HepG2 (cell line): ENCODE measurements around the gene SLC45A3. TPM values are rescaled to one million over a fixed set of nuclear protein-coding genes. Genes with fewer than 3 reads are reported as not detected.

Source experiments
- CBFB ChIP-seq: sonication (generic); formaldehyde crosslinking; IDR thresholded peaks from 2 replicates; pipeline ENCODE4 v1.4.0; 2020; ENCODE audit warnings: missing genetic modification reagents
- ERF ChIP-seq: IDR thresholded peaks from 2 replicates; pipeline ENCODE4 v1.6.1; 2018; ENCODE audit warnings: missing biosample characterization, missing genetic modification reagents
- GABPB1 ChIP-seq: IDR thresholded peaks from 2 replicates; pipeline ENCODE4 v1.6.1; 2016; ENCODE audit warnings: mild to moderate bottlenecking, missing genetic modification reagents, moderate library complexity, missing compliant biosample characterization
- GATA4 ChIP-seq: sonication (generic); IDR thresholded peaks from 2 replicates; pipeline ENCODE4 v1.6.1; 2016; ENCODE audit warnings: antibody characterized with exemption, low read depth, borderline replicate concordance
- MXD1 ChIP-seq: sonication (generic); formaldehyde crosslinking; IDR thresholded peaks from 2 replicates; pipeline ENCODE4 v1.4.0; 2020; ENCODE audit warnings: mild to moderate bottlenecking, missing genetic modification reagents
- SMC3 ChIP-seq: IDR thresholded peaks from 2 replicates; pipeline ENCODE4 v1.6.1; 2011; ENCODE audit warnings: low read length, improper control_type of control experiment
- SOX6 ChIP-seq, 2 experiments: fragments of 450-650 bp in 1 of 2; sonication (generic) in 1 of 2; formaldehyde crosslinking in 1 of 2; IDR thresholded peaks; 2 replicates each; pipeline versions ENCODE4 v1.4.0 to v1.6.1; 2017 to 2020; ENCODE audit warnings: antibody characterized with exemption in 1 of 2, mild to moderate bottlenecking in 1 of 2, missing genetic modification reagents in 1 of 2
- TEAD3 ChIP-seq: optimal IDR thresholded peaks from 2 replicates; pipeline ENCODE3; 2016; ENCODE audit warnings: borderline replicate concordance
- TFE3 ChIP-seq: IDR thresholded peaks from 2 replicates; pipeline ENCODE4 v1.6.1; 2016
- XBP1 ChIP-seq: sonication (generic); formaldehyde crosslinking; IDR thresholded peaks from 2 replicates; pipeline ENCODE4 v1.5.0; 2020; ENCODE audit warnings: missing genetic modification reagents
- ZBTB39 ChIP-seq: sonication (generic); formaldehyde crosslinking; IDR thresholded peaks from 2 replicates; pipeline ENCODE4 v1.5.0; 2020; ENCODE audit warnings: missing genetic modification reagents
- ZNF3 ChIP-seq: IDR thresholded peaks from 2 replicates; pipeline ENCODE4 v1.7.0; 2017; ENCODE audit warnings: inconsistent platforms
- ZNF496 ChIP-seq: sonication (generic); formaldehyde crosslinking; IDR thresholded peaks from 2 replicates; pipeline ENCODE4 v1.8.1; 2023; ENCODE audit warnings: mild to moderate bottlenecking, moderate library complexity, missing genetic modification reagents; ENCODE audit not compliant: insufficient replicate concordance
- ZNF570 ChIP-seq: sonication (generic); formaldehyde crosslinking; IDR thresholded peaks from 2 replicates; pipeline ENCODE4 v1.4.0; 2020; ENCODE audit warnings: mild to moderate bottlenecking, missing genetic modification reagents, borderline replicate concordance
- ZNF652 ChIP-seq: IDR thresholded peaks from 2 replicates; pipeline ENCODE4 v1.6.1; 2016; ENCODE audit warnings: low read depth, borderline replicate concordance
- ZNF770 ChIP-seq: sonication (generic); formaldehyde crosslinking; IDR thresholded peaks from 2 replicates; pipeline ENCODE4 v1.5.0; 2020; ENCODE audit warnings: mild to moderate bottlenecking, missing genetic modification reagents
- polyA plus RNA-seq, 8 experiments: library from polyadenylated mRNA; depleted of rRNA in 3 of 8; stranded (reverse) in 7 of 8; unstranded in 1 of 8; fragments of >200 nt; fragmentation: Illumina TruSeq in 4 of 8; extraction: Trizol in 4 of 8; gene quantifications; 2 replicates each; pipeline versions ENCODE4 v1.2.1 to v1.2.3, GENCODE V29; 2011 to 2016; ENCODE audit warnings: low read depth in 4 of 8, missing spikeins in 1 of 8, mixed read lengths in 1 of 8; ENCODE audit not compliant: insufficient read depth in 1 of 8
- total RNA-seq, 5 experiments: library from RNA; depleted of rRNA; stranded (reverse); fragments of >200 nt; fragmentation: Illumina TruSeq; extraction: Trizol; gene quantifications; 2 replicates each; pipeline ENCODE4 v1.2.3, GENCODE V29; 2016; ENCODE audit warnings: low read depth in 1 of 5
- TF ChIP-seq, protein P1 (sequence below): sonication (generic); formaldehyde crosslinking; IDR thresholded peaks from 2 replicates; pipeline ENCODE4 v1.5.1; 2020; ENCODE audit warnings: mild to moderate bottlenecking, missing genetic modification reagents, borderline replicate concordance

SLC45A3 gene
- total and polyA plus RNA-seq, 2 of the 13 experiments (the other 11 are each of a cell fraction or from before 2014, with no cell fraction given): 3.4 to 4.1 TPM

GRCh38 chr1:205631010-205631767 lies 49.1 kb downstream of the SLC45A3 start (continued):
- TF ChIP-seq ZBTB39 (CRISPR knock-in tag) (no peak), XBP1 (no peak), CBFB (CRISPR knock-in tag) (0 out of 2 replicates have a peak, but pooled peaks have one; percentile 35), MXD1 (CRISPR knock-in tag) (no peak), ERF (CRISPR knock-in tag) (peak; percentile 32; the same call in 1 of the 2 replicates), SOX6 (IDR thresholded peaks at IDR 0.05) (no peak), SOX6 (CRISPR knock-in tag; IDR thresholded peaks at IDR 0.05) (peak; percentile 36; the same call in 1 of the 2 replicates), GATA4 (0 out of 2 replicates have a peak, but pooled peaks have one; percentile 17), TEAD3 (CRISPR knock-in tag) (peak; percentile 27), TFE3 (CRISPR knock-in tag) (no peak), ZNF496 (CRISPR knock-in tag) (no peak), ZNF570 (CRISPR knock-in tag) (no peak), ZNF3 (CRISPR knock-in tag) (no peak), ZNF652 (CRISPR knock-in tag) (no peak), SMC3 (0 out of 2 replicates have a peak, but pooled peaks have one; percentile 10), ZNF770 (CRISPR knock-in tag) (no peak), GABPB1 (CRISPR knock-in tag) (peak; percentile 71)
- TF ChIP-seq, protein P1, sequence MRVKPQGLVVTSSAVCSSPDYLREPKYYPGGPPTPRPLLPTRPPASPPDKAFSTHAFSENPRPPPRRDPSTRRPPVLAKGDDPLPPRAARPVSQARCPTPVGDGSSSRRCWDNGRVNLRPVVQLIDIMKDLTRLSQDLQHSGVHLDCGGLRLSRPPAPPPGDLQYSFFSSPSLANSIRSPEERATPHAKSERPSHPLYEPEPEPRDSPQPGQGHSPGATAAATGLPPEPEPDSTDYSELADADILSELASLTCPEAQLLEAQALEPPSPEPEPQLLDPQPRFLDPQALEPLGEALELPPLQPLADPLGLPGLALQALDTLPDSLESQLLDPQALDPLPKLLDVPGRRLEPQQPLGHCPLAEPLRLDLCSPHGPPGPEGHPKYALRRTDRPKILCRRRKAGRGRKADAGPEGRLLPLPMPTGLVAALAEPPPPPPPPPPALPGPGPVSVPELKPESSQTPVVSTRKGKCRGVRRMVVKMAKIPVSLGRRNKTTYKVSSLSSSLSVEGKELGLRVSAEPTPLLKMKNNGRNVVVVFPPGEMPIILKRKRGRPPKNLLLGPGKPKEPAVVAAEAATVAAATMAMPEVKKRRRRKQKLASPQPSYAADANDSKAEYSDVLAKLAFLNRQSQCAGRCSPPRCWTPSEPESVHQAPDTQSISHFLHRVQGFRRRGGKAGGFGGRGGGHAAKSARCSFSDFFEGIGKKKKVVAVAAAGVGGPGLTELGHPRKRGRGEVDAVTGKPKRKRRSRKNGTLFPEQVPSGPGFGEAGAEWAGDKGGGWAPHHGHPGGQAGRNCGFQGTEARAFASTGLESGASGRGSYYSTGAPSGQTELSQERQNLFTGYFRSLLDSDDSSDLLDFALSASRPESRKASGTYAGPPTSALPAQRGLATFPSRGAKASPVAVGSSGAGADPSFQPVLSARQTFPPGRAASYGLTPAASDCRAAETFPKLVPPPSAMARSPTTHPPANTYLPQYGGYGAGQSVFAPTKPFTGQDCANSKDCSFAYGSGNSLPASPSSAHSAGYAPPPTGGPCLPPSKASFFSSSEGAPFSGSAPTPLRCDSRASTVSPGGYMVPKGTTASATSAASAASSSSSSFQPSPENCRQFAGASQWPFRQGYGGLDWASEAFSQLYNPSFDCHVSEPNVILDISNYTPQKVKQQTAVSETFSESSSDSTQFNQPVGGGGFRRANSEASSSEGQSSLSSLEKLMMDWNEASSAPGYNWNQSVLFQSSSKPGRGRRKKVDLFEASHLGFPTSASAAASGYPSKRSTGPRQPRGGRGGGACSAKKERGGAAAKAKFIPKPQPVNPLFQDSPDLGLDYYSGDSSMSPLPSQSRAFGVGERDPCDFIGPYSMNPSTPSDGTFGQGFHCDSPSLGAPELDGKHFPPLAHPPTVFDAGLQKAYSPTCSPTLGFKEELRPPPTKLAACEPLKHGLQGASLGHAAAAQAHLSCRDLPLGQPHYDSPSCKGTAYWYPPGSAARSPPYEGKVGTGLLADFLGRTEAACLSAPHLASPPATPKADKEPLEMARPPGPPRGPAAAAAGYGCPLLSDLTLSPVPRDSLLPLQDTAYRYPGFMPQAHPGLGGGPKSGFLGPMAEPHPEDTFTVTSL (CRISPR knock-in tag): peak; percentile 44; the same call in 1 of the 2 replicates
